H1 (cell line): Measurements from ENCODE around the gene HS3ST1. TPM values are rescaled to one million over a fixed set of nuclear protein-coding genes. Genes with fewer than 3 reads are reported as not detected.

Experiments
- SP4 ChIP-seq: IDR thresholded peaks from 2 replicates; pipeline ENCODE4 v1.6.1; 2012; ENCODE audit warnings: low read length, inconsistent platforms
- polyA plus RNA-seq, 7 experiments: library from polyadenylated mRNA; depleted of rRNA in 3 of 7; stranded (reverse) in 5 of 7; unstranded in 2 of 7; fragments of >200 nt in 5 of 7; fragments of 200-250 nt in 2 of 7; gene quantifications; 1 replicate in 5 of 7; 2 replicates in 1 of 7; 4 replicates in 1 of 7; pipeline versions ENCODE4 v1.2.1 to v1.2.3, GENCODE V29; 2011 to 2013; ENCODE audit warnings: missing spikeins in 2 of 7, mixed read lengths in 2 of 7
- total RNA-seq: library from RNA; stranded (reverse); fragmentation: NEBNext Ultra II Directional; extraction: Animal tissue kit (Norgen Biotek cat#: 25700); gene quantifications from 2 replicates; pipeline ENCODE4 v1.2.1, GENCODE V29; 2021

The HS3ST1 gene
- total and polyA plus RNA-seq, 2 of the 8 experiments (the other 6 are each of a cell fraction or from before 2014, with no cell fraction given), result 0.50 to 1.5 TPM

GRCh38 chr4:11404431-11404830, 24.3 kb downstream of the HS3ST1 start (continued):
- TF ChIP-seq SP4, result no peak
